Measurements from ENCODE around the gene DEDD. TPM values are rescaled to one million over a fixed set of nuclear protein-coding genes. Genes with fewer than 3 reads are reported as not detected.

The DEDD gene
- total and polyA plus RNA-seq, 10 of the 15 experiments (the other 5 are each of a cell fraction or from before 2014, with no cell fraction given): 13.6 to 33.9 (median 30.3) TPM

GRCh38 chr1:161159087-161159912 lies 26.8 kb upstream of the DEDD start, which contains the start of gene USP21 (continued):
- TF ChIP-seq MEF2A (IDR thresholded peaks at IDR 0.05; ENCODE audit: insufficient read depth, low read depth, low read length) (no peak), ESRRA (IDR thresholded peaks at IDR 0.05; ENCODE audit: low read length) (no peak), ZZZ3 (IDR thresholded peaks at IDR 0.05; ENCODE audit: control insufficient read depth, insufficient read length, low read depth) (no peak), MTA2 (IDR thresholded peaks at IDR 0.05; ENCODE audit: low read depth) (no peak), POLR2A (IDR thresholded peaks at IDR 0.05; ENCODE audit: low read depth, low read length) (peak; percentile 82), HCFC1 (IDR thresholded peaks at IDR 0.05; ENCODE audit: low read length) (peak; percentile 82), IKZF1 (conservative IDR thresholded peaks at IDR 0.05) (peak; percentile 99), SUPT20H (IDR thresholded peaks at IDR 0.05; ENCODE audit: borderline replicate concordance, control insufficient read depth, low read depth, low read length) (no peak), CEBPB (IDR thresholded peaks at IDR 0.05; ENCODE audit: borderline replicate concordance in 1 of 2, low read depth in 2 of 2, low read length in 2 of 2) (no peak), NFIC (IDR thresholded peaks at IDR 0.05; ENCODE audit: low read depth, low read length) (no peak), PML (IDR thresholded peaks at IDR 0.05; ENCODE audit: low read length) (no peak; the same call in 1 of the 2 replicates), SREBF1 (IDR thresholded peaks at IDR 0.05; ENCODE audit: low read length) (no peak), RAD21 (IDR thresholded peaks at IDR 0.05; ENCODE audit: insufficient read depth, low read depth, low read length) (no peak), LARP7 (IDR thresholded peaks at IDR 0.05) (no peak), PAX8 (IDR thresholded peaks at IDR 0.05) (no peak), GABPA (IDR thresholded peaks at IDR 0.05; ENCODE audit: low read depth) (no peak), SIX5 (IDR thresholded peaks at IDR 0.05; ENCODE audit: low read depth, low read length, severe bottlenecking) (peak; percentile 66), ATF2 (IDR thresholded peaks at IDR 0.05; ENCODE audit: low read length) (no peak), CBFB (IDR thresholded peaks at IDR 0.05; ENCODE audit: low read depth) (0 out of 2 replicates have a peak, but pooled peaks have one; percentile 53), RBBP5 (conservative IDR thresholded peaks at IDR 0.05) (no peak), KLF5 (IDR thresholded peaks at IDR 0.05; ENCODE audit: partially characterized antibody) (peak; percentile 28), EZH2 (IDR thresholded peaks at IDR 0.05; ENCODE audit: borderline replicate concordance, control insufficient read depth, low read depth, low read length) (no peak), EED (IDR thresholded peaks at IDR 0.05; ENCODE audit: low read depth) (no peak), STAT3 (IDR thresholded peaks at IDR 0.05; ENCODE audit: low read depth, low read length) (no peak), USF2 (IDR thresholded peaks at IDR 0.05; ENCODE audit: borderline replicate concordance, low read depth, low read length) (no peak), RFX5 (IDR thresholded peaks at IDR 0.05; ENCODE audit: low read depth, low read length) (no peak)
- TF ChIP-seq, protein P1, sequence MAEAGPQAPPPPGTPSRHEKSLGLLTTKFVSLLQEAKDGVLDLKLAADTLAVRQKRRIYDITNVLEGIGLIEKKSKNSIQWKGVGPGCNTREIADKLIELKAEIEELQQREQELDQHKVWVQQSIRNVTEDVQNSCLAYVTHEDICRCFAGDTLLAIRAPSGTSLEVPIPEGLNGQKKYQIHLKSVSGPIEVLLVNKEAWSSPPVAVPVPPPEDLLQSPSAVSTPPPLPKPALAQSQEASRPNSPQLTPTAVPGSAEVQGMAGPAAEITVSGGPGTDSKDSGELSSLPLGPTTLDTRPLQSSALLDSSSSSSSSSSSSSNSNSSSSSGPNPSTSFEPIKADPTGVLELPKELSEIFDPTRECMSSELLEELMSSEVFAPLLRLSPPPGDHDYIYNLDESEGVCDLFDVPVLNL (IDR thresholded peaks at IDR 0.05; ENCODE audit: low read depth, low read length): no peak
- TF ChIP-seq, protein P2, sequence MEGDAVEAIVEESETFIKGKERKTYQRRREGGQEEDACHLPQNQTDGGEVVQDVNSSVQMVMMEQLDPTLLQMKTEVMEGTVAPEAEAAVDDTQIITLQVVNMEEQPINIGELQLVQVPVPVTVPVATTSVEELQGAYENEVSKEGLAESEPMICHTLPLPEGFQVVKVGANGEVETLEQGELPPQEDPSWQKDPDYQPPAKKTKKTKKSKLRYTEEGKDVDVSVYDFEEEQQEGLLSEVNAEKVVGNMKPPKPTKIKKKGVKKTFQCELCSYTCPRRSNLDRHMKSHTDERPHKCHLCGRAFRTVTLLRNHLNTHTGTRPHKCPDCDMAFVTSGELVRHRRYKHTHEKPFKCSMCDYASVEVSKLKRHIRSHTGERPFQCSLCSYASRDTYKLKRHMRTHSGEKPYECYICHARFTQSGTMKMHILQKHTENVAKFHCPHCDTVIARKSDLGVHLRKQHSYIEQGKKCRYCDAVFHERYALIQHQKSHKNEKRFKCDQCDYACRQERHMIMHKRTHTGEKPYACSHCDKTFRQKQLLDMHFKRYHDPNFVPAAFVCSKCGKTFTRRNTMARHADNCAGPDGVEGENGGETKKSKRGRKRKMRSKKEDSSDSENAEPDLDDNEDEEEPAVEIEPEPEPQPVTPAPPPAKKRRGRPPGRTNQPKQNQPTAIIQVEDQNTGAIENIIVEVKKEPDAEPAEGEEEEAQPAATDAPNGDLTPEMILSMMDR (IDR thresholded peaks at IDR 0.05 in 2 of 3, conservative IDR thresholded peaks at IDR 0.05 in 1 of 3; ENCODE audit: control insufficient read depth in 2 of 3, extremely low read depth in 1 of 3, insufficient read depth in 1 of 3, low read depth in 3 of 3, low read length in 3 of 3): peak in 2 of 3 experiments; percentile 14 to 19; a peak in 2 of 6 replicates

Measured in GM12878 (cell line).